Muscle layer of colon (tissue), 2 donors: ENCODE results near the gene CA9.
A peak's percentile ranks its signal among the peaks of the same experiment; 100 is the strongest.
"Not testable (repeated sequence)": the region's sequence is repeated elsewhere in the genome, so short reads cannot be mapped to it uniquely, and the experiment has no call there.

Experiments
- H3K27ac ChIP-seq: one replicate; pipeline ENCODE4 v1.7.0; 2013; ENCODE audit warnings: low read depth, mild to moderate bottlenecking, low read length, moderate library complexity
- H3K27me3 ChIP-seq, 2 donors: one replicate each; pipeline ENCODE4 v1.7.0; 2013; ENCODE audit warnings: low read length in 2 of 2, mild to moderate bottlenecking in 2 of 2; ENCODE audit not compliant: insufficient read depth in 2 of 2, control insufficient read depth in 1 of 2
- H3K36me3 ChIP-seq: one replicate; pipeline ENCODE4 v1.7.0; 2013; ENCODE audit warnings: mild to moderate bottlenecking, low read length; ENCODE audit not compliant: insufficient read depth
- H3K4me1 ChIP-seq: one replicate; pipeline ENCODE4 v1.7.0; 2013; ENCODE audit warnings: mild to moderate bottlenecking, low read length; ENCODE audit not compliant: insufficient read depth
- H3K4me3 ChIP-seq, 2 donors: one replicate each; pipeline ENCODE4 v1.7.0; 2013; ENCODE audit warnings: low read length in 2 of 2, low read depth in 1 of 2, mild to moderate bottlenecking in 1 of 2, moderate library complexity in 1 of 2
- H3K9ac ChIP-seq: one replicate; pipeline ENCODE4 v1.7.0; 2013; ENCODE audit warnings: low read length
- H3K9me3 ChIP-seq: one replicate; pipeline ENCODE4 v1.7.0; 2013; ENCODE audit warnings: mild to moderate bottlenecking, low read length
- donor health status: abdominal sarcoma.
- donor health status: Adenocarcinoma of cecum.

The CA9 gene

GRCh38 chr9:35673132-35674024 is at the start of gene CA9:
Gene CA9 (plus strand): TSS chr9:35673928. CDS start chr9:35673960, 32 bp downstream.
- no peaks in the 10 kb centered on the region for H3K9me3 ChIP-seq
- no peaks in the 10 kb centered on the region for H3K27me3 ChIP-seq
- peaks cover 24% of the 10 kb centered on the region for H3K4me1 ChIP-seq
- no peak within 1 kb of the TSS for H3K4me3 ChIP-seq
- peak within 1 kb of the TSS; percentile 14 for H3K27ac ChIP-seq
- no peaks in the 10 kb centered on the region for H3K36me3 ChIP-seq
- H3K9ac ChIP-seq = no peak within 1 kb of the TSS

- Histone ChIP-seq H3K4me3 (no peak overlapping the region), H3K9ac (no peak overlapping the region), H3K27me3 (no peaks in the 10 kb centered on the region), H3K9me3 (no peaks in the 10 kb centered on the region), H3K27ac (no peak overlapping the region), H3K4me1 (no peaks in the 10 kb centered on the region), H3K36me3 (no peaks in the 10 kb centered on the region)
Observed at GRCh38 chr9:35627575-35627974, 46.2 kb upstream of the CA9 start.

GRCh38 chr9:35628389-35628991 is 45.2 kb upstream of the CA9 start:
- Histone ChIP-seq H3K4me1 (no peaks in the 10 kb centered on the region), H3K9ac (no peak overlapping the region), H3K9me3 (no peaks in the 10 kb centered on the region), H3K4me3 (no peak overlapping the region), H3K36me3 (no peaks in the 10 kb centered on the region), H3K27me3 (no peaks in the 10 kb centered on the region), H3K27ac (no peak overlapping the region)

GRCh38 chr9:35629597-35629996 is 44.1 kb upstream of the CA9 start:
- Histone ChIP-seq H3K36me3 (no peaks in the 10 kb centered on the region), H3K4me3 (no peak overlapping the region)

GRCh38 chr9:35635730-35636129 is 38.0 kb upstream of the CA9 start:
- H3K9ac ChIP-seq = no peak overlapping the region
- no peak overlapping the region for H3K4me3 ChIP-seq
- H3K27me3 ChIP-seq = no peaks in the 10 kb centered on the region
- no peaks in the 10 kb centered on the region for H3K9me3 ChIP-seq
- no peak overlapping the region for H3K27ac ChIP-seq
- no peaks in the 10 kb centered on the region for H3K36me3 ChIP-seq
- H3K4me1 ChIP-seq = no peaks in the 10 kb centered on the region

More at GRCh38 chr9:35629597-35629996, 44.1 kb upstream of the CA9 start:
- H3K27me3 ChIP-seq = no peaks in the 10 kb centered on the region
- no peaks in the 10 kb centered on the region for H3K4me1 ChIP-seq
- H3K27ac ChIP-seq = no peak overlapping the region
- no peaks in the 10 kb centered on the region for H3K9me3 ChIP-seq
- no peak overlapping the region for H3K9ac ChIP-seq

- Histone ChIP-seq H3K27me3 (no peaks in the 10 kb centered on the region), H3K4me1 (no peaks in the 10 kb centered on the region), H3K9me3 (no peaks in the 10 kb centered on the region), H3K9ac (no peak overlapping the region), H3K4me3 (no peak overlapping the region), H3K36me3 (no peaks in the 10 kb centered on the region), H3K27ac (no peak overlapping the region)
Observed at GRCh38 chr9:35636135-35636876, 37.4 kb upstream of the CA9 start.

- H3K4me1 ChIP-seq, H3K27me3 ChIP-seq, H3K4me3 ChIP-seq, H3K27ac ChIP-seq, H3K9ac ChIP-seq, H3K36me3 ChIP-seq, H3K9me3 ChIP-seq: not testable (repeated sequence)
Observed at GRCh38 chr9:35636877-35637246, 36.9 kb upstream of the CA9 start.

GRCh38 chr9:35637427-35637955 is 36.2 kb upstream of the CA9 start:
- not testable (repeated sequence) for H3K27ac ChIP-seq, H3K9ac ChIP-seq, H3K9me3 ChIP-seq, H3K36me3 ChIP-seq, H3K27me3 ChIP-seq, H3K4me3 ChIP-seq, H3K4me1 ChIP-seq

- not testable (repeated sequence) for H3K27me3 ChIP-seq, H3K4me1 ChIP-seq, H3K27ac ChIP-seq, H3K9me3 ChIP-seq, H3K4me3 ChIP-seq, H3K9ac ChIP-seq, H3K36me3 ChIP-seq
Observed at GRCh38 chr9:35638751-35639150, 35.0 kb upstream of the CA9 start.

- H3K9me3 ChIP-seq, H3K36me3 ChIP-seq, H3K9ac ChIP-seq, H3K27me3 ChIP-seq, H3K4me3 ChIP-seq, H3K27ac ChIP-seq, H3K4me1 ChIP-seq: not testable (repeated sequence)
Observed at GRCh38 chr9:35639225-35639624, 34.5 kb upstream of the CA9 start.

GRCh38 chr9:35639631-35640030 is 34.1 kb upstream of the CA9 start:
- Histone ChIP-seq H3K4me3 (no peak overlapping the region), H3K27ac (no peak overlapping the region), H3K27me3 (no peaks in the 10 kb centered on the region), H3K36me3 (no peaks in the 10 kb centered on the region), H3K9ac (no peak overlapping the region), H3K4me1 (no peaks in the 10 kb centered on the region), H3K9me3 (no peaks in the 10 kb centered on the region)
